Measurements from ENCODE around the gene ITPR1.

The ITPR1 gene

GRCh38 chr3:4546346-4547178, 53.4 kb downstream of the ITPR1 start:
- Histone ChIP-seq H3K36me3 (ENCODE audit: control insufficient read depth, low read depth, low read length) (no peaks in the 10 kb centered on the region), H3K27ac (ENCODE audit: low read length) (no peak overlapping the region), H3K4me1 (ENCODE audit: control insufficient read depth, low read depth, low read length) (peaks cover 6% of the 10 kb centered on the region), H3K9ac (ENCODE audit: low read length) (no peak overlapping the region), H3K4me3 (ENCODE audit: low read length) (no peak overlapping the region), H3K9me3 (ENCODE audit: control insufficient read depth, low read depth, low read length) (no peaks in the 10 kb centered on the region), H3K27me3 (ENCODE audit: control insufficient read depth, insufficient read depth, low read length) (no peaks in the 10 kb centered on the region)

GRCh38 chr3:4547799-4548198, 54.7 kb downstream of the ITPR1 start:
- H3K36me3 ChIP-seq (ENCODE audit: control insufficient read depth, low read depth, low read length), result no peaks in the 10 kb centered on the region
- H3K9me3 ChIP-seq (ENCODE audit: control insufficient read depth, low read depth, low read length), result no peaks in the 10 kb centered on the region
- H3K27me3 ChIP-seq (ENCODE audit: control insufficient read depth, insufficient read depth, low read length), result no peaks in the 10 kb centered on the region
- no peak overlapping the region for H3K4me3 ChIP-seq (ENCODE audit: low read length)
- no peak overlapping the region for H3K9ac ChIP-seq (ENCODE audit: low read length)
- no peak overlapping the region for H3K27ac ChIP-seq (ENCODE audit: low read length)
- peaks cover 6% of the 10 kb centered on the region for H3K4me1 ChIP-seq (ENCODE audit: control insufficient read depth, low read depth, low read length)

- H3K4me1 ChIP-seq (ENCODE audit: control insufficient read depth, low read depth, low read length), result peaks cover 6% of the 10 kb centered on the region
- H3K27me3 ChIP-seq (ENCODE audit: control insufficient read depth, insufficient read depth, low read length), result no peaks in the 10 kb centered on the region
Observed at GRCh38 chr3:4548356-4548755, 55.2 kb downstream of the ITPR1 start.

GRCh38 chr3:4548780-4549179, 55.6 kb downstream of the ITPR1 start:
- no peaks in the 10 kb centered on the region for H3K9me3 ChIP-seq (ENCODE audit: control insufficient read depth, low read depth, low read length)
- H3K27me3 ChIP-seq (ENCODE audit: control insufficient read depth, insufficient read depth, low read length), result no peaks in the 10 kb centered on the region
- H3K9ac ChIP-seq (ENCODE audit: low read length), result no peak overlapping the region
- H3K4me3 ChIP-seq (ENCODE audit: low read length), result no peak overlapping the region
- no peaks in the 10 kb centered on the region for H3K36me3 ChIP-seq (ENCODE audit: control insufficient read depth, low read depth, low read length)
- peaks cover 6% of the 10 kb centered on the region for H3K4me1 ChIP-seq (ENCODE audit: control insufficient read depth, low read depth, low read length)
- no peak overlapping the region for H3K27ac ChIP-seq (ENCODE audit: low read length)

More at GRCh38 chr3:4548356-4548755, 55.2 kb downstream of the ITPR1 start:
- no peak overlapping the region for H3K4me3 ChIP-seq (ENCODE audit: low read length)
- H3K9ac ChIP-seq (ENCODE audit: low read length), result no peak overlapping the region
- no peak overlapping the region for H3K27ac ChIP-seq (ENCODE audit: low read length)
- no peaks in the 10 kb centered on the region for H3K9me3 ChIP-seq (ENCODE audit: control insufficient read depth, low read depth, low read length)
- no peaks in the 10 kb centered on the region for H3K36me3 ChIP-seq (ENCODE audit: control insufficient read depth, low read depth, low read length)

GRCh38 chr3:4549896-4550295, 56.7 kb downstream of the ITPR1 start:
- Histone ChIP-seq H3K36me3 (ENCODE audit: control insufficient read depth, low read depth, low read length) (no peaks in the 10 kb centered on the region), H3K9ac (ENCODE audit: low read length) (no peak overlapping the region), H3K9me3 (ENCODE audit: control insufficient read depth, low read depth, low read length) (no peaks in the 10 kb centered on the region), H3K4me1 (ENCODE audit: control insufficient read depth, low read depth, low read length) (peaks cover 6% of the 10 kb centered on the region), H3K27ac (ENCODE audit: low read length) (no peak overlapping the region), H3K4me3 (ENCODE audit: low read length) (no peak overlapping the region), H3K27me3 (ENCODE audit: control insufficient read depth, insufficient read depth, low read length) (no peaks in the 10 kb centered on the region)

GRCh38 chr3:4551051-4551711, 58.0 kb downstream of the ITPR1 start:
- Histone ChIP-seq H3K4me3 (ENCODE audit: low read length) (no peak overlapping the region), H3K36me3 (ENCODE audit: control insufficient read depth, low read depth, low read length) (no peaks in the 10 kb centered on the region), H3K9ac (ENCODE audit: low read length) (no peak overlapping the region), H3K9me3 (ENCODE audit: control insufficient read depth, low read depth, low read length) (no peaks in the 10 kb centered on the region), H3K27me3 (ENCODE audit: control insufficient read depth, insufficient read depth, low read length) (no peaks in the 10 kb centered on the region), H3K4me1 (ENCODE audit: control insufficient read depth, low read depth, low read length) (peaks cover 6% of the 10 kb centered on the region), H3K27ac (ENCODE audit: low read length) (no peak overlapping the region)

- no peaks in the 10 kb centered on the region for H3K9me3 ChIP-seq (ENCODE audit: control insufficient read depth, low read depth, low read length)
- H3K4me3 ChIP-seq (ENCODE audit: low read length), result no peak overlapping the region
- H3K4me1 ChIP-seq (ENCODE audit: control insufficient read depth, low read depth, low read length), result peaks cover 6% of the 10 kb centered on the region
- no peaks in the 10 kb centered on the region for H3K36me3 ChIP-seq (ENCODE audit: control insufficient read depth, low read depth, low read length)
- H3K27me3 ChIP-seq (ENCODE audit: control insufficient read depth, insufficient read depth, low read length), result no peaks in the 10 kb centered on the region
- no peak overlapping the region for H3K9ac ChIP-seq (ENCODE audit: low read length)
- no peak overlapping the region for H3K27ac ChIP-seq (ENCODE audit: low read length)
Observed at GRCh38 chr3:4551794-4552442, 58.8 kb downstream of the ITPR1 start.

- Histone ChIP-seq H3K27me3 (ENCODE audit: control insufficient read depth, insufficient read depth, low read length) (no peaks in the 10 kb centered on the region), H3K9ac (ENCODE audit: low read length) (no peak overlapping the region), H3K36me3 (ENCODE audit: control insufficient read depth, low read depth, low read length) (no peaks in the 10 kb centered on the region), H3K27ac (ENCODE audit: low read length) (no peak overlapping the region), H3K4me3 (ENCODE audit: low read length) (no peak overlapping the region), H3K4me1 (ENCODE audit: control insufficient read depth, low read depth, low read length) (peaks cover 6% of the 10 kb centered on the region), H3K9me3 (ENCODE audit: control insufficient read depth, low read depth, low read length) (no peaks in the 10 kb centered on the region)
Observed at GRCh38 chr3:4552811-4553210, 59.7 kb downstream of the ITPR1 start.

- no peak overlapping the region for H3K4me3 ChIP-seq (ENCODE audit: low read length)
- no peak overlapping the region for H3K9ac ChIP-seq (ENCODE audit: low read length)
- H3K36me3 ChIP-seq (ENCODE audit: control insufficient read depth, low read depth, low read length), result no peaks in the 10 kb centered on the region
- H3K9me3 ChIP-seq (ENCODE audit: control insufficient read depth, low read depth, low read length), result no peaks in the 10 kb centered on the region
- no peaks in the 10 kb centered on the region for H3K4me1 ChIP-seq (ENCODE audit: control insufficient read depth, low read depth, low read length)
- H3K27me3 ChIP-seq (ENCODE audit: control insufficient read depth, insufficient read depth, low read length), result no peaks in the 10 kb centered on the region
- no peak overlapping the region for H3K27ac ChIP-seq (ENCODE audit: low read length)
Observed at GRCh38 chr3:4561661-4562060, 68.5 kb downstream of the ITPR1 start.

GRCh38 chr3:4562595-4562994, 69.4 kb downstream of the ITPR1 start:
- no peaks in the 10 kb centered on the region for H3K36me3 ChIP-seq (ENCODE audit: control insufficient read depth, low read depth, low read length)
- H3K27ac ChIP-seq (ENCODE audit: low read length), result no peak overlapping the region
- H3K4me1 ChIP-seq (ENCODE audit: control insufficient read depth, low read depth, low read length), result no peaks in the 10 kb centered on the region
- no peak overlapping the region for H3K9ac ChIP-seq (ENCODE audit: low read length)
- H3K4me3 ChIP-seq (ENCODE audit: low read length), result no peak overlapping the region
- no peaks in the 10 kb centered on the region for H3K9me3 ChIP-seq (ENCODE audit: control insufficient read depth, low read depth, low read length)
- H3K27me3 ChIP-seq (ENCODE audit: control insufficient read depth, insufficient read depth, low read length), result no peaks in the 10 kb centered on the region

GRCh38 chr3:4564270-4564669, 71.1 kb downstream of the ITPR1 start:
- Histone ChIP-seq H3K36me3 (ENCODE audit: control insufficient read depth, low read depth, low read length) (no peaks in the 10 kb centered on the region), H3K9ac (ENCODE audit: low read length) (no peak overlapping the region), H3K9me3 (ENCODE audit: control insufficient read depth, low read depth, low read length) (no peaks in the 10 kb centered on the region), H3K4me3 (ENCODE audit: low read length) (no peak overlapping the region), H3K27ac (ENCODE audit: low read length) (no peak overlapping the region), H3K27me3 (ENCODE audit: control insufficient read depth, insufficient read depth, low read length) (no peaks in the 10 kb centered on the region), H3K4me1 (ENCODE audit: control insufficient read depth, low read depth, low read length) (no peaks in the 10 kb centered on the region)
